Ishikawa (cell line): ENCODE measurements around the gene SETX.

ENCODE experiments used
- CEBPB ChIP-seq: IDR thresholded peaks from 2 replicates; pipeline ENCODE4 v1.6.1; 2012
- CREB1 ChIP-seq: IDR thresholded peaks from 2 replicates; pipeline ENCODE4 v1.6.1; 2012; ENCODE audit warnings: low read depth
- EP300 ChIP-seq: IDR thresholded peaks from 2 replicates; pipeline ENCODE4 v1.6.1; 2012; ENCODE audit warnings: borderline replicate concordance
- FOXM1 ChIP-seq: IDR thresholded peaks from 2 replicates; pipeline ENCODE4 v1.6.1; 2012; ENCODE audit warnings: low read depth, borderline replicate concordance
- RAD21 ChIP-seq: IDR thresholded peaks from 2 replicates; pipeline ENCODE4 v1.6.1; 2012; ENCODE audit warnings: low read depth
- TAF1 ChIP-seq: IDR thresholded peaks from 2 replicates; pipeline ENCODE4 v1.6.1; 2012; ENCODE audit warnings: low read depth, mild to moderate bottlenecking
- TEAD4 ChIP-seq: IDR thresholded peaks from 2 replicates; pipeline ENCODE4 v1.6.1; 2012
- ZBTB7A ChIP-seq: IDR thresholded peaks from 2 replicates; pipeline ENCODE4 v1.6.1; 2012; ENCODE audit warnings: low read depth
- TF ChIP-seq, protein P1 (sequence below): IDR thresholded peaks from 2 replicates; pipeline ENCODE4 v1.6.1; 2012; ENCODE audit warnings: low read depth, mild to moderate bottlenecking
- TF ChIP-seq, protein P2 (sequence below): IDR thresholded peaks from 2 replicates; pipeline ENCODE4 v1.6.1; 2012
- TF ChIP-seq, protein P3 (sequence below): IDR thresholded peaks from 2 replicates; pipeline ENCODE4 v1.6.1; 2012

DNA sequence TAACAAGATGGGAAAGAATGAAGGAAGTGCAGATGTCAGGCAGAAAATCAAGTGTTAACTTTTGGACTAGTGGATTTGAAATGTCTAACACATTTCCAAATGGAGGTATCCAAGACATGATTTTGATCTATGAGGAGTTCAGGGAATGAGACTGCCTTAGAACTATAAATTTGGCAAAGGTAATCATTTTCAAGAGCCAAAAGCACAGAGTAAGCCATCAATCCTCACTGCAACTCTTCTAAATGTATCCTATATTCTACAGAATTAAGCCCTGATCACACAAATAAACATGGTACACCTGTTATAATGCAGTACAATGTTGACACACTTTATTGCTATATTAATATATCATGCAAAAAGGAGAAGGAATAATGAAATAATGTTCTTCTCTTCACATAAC, 55.6 kb downstream of the SETX start:
- TF ChIP-seq, protein P1, sequence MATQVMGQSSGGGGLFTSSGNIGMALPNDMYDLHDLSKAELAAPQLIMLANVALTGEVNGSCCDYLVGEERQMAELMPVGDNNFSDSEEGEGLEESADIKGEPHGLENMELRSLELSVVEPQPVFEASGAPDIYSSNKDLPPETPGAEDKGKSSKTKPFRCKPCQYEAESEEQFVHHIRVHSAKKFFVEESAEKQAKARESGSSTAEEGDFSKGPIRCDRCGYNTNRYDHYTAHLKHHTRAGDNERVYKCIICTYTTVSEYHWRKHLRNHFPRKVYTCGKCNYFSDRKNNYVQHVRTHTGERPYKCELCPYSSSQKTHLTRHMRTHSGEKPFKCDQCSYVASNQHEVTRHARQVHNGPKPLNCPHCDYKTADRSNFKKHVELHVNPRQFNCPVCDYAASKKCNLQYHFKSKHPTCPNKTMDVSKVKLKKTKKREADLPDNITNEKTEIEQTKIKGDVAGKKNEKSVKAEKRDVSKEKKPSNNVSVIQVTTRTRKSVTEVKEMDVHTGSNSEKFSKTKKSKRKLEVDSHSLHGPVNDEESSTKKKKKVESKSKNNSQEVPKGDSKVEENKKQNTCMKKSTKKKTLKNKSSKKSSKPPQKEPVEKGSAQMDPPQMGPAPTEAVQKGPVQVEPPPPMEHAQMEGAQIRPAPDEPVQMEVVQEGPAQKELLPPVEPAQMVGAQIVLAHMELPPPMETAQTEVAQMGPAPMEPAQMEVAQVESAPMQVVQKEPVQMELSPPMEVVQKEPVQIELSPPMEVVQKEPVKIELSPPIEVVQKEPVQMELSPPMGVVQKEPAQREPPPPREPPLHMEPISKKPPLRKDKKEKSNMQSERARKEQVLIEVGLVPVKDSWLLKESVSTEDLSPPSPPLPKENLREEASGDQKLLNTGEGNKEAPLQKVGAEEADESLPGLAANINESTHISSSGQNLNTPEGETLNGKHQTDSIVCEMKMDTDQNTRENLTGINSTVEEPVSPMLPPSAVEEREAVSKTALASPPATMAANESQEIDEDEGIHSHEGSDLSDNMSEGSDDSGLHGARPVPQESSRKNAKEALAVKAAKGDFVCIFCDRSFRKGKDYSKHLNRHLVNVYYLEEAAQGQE, result no peak
- TF ChIP-seq RAD21, result no peak
- no peak for TF ChIP-seq CEBPB
- no peak for TF ChIP-seq TAF1
- no peak for TF ChIP-seq TEAD4
- no peak for TF ChIP-seq EP300
- no peak for TF ChIP-seq CREB1
- TF ChIP-seq ZBTB7A, result no peak
- TF ChIP-seq, protein P2, sequence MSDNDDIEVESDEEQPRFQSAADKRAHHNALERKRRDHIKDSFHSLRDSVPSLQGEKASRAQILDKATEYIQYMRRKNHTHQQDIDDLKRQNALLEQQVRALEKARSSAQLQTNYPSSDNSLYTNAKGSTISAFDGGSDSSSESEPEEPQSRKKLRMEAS, result no peak
- TF ChIP-seq FOXM1, result no peak
- TF ChIP-seq, protein P3, sequence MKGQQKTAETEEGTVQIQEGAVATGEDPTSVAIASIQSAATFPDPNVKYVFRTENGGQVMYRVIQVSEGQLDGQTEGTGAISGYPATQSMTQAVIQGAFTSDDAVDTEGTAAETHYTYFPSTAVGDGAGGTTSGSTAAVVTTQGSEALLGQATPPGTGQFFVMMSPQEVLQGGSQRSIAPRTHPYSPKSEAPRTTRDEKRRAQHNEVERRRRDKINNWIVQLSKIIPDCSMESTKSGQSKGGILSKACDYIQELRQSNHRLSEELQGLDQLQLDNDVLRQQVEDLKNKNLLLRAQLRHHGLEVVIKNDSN, result no peak
